GM12872 (cell line): ENCODE measurements around the gene PEX16.

Source experiments
- CTCF ChIP-seq: IDR thresholded peaks from 3 replicates; pipeline ENCODE4 v1.5.1; 2011; ENCODE audit warnings: low read depth, mild to moderate bottlenecking, low read length, moderate library complexity; ENCODE audit not compliant: insufficient read depth

PEX16 gene

GRCh38 chr11:45947885-45948284 lies 30.2 kb upstream of the PEX16 start:
- TF ChIP-seq CTCF: no peak

GRCh38 chr11:45945397-45945999 lies 27.8 kb upstream of the PEX16 start:
- TF ChIP-seq CTCF: no peak

- no peak for TF ChIP-seq CTCF
Observed at GRCh38 chr11:45942381-45942780, 24.7 kb upstream of the PEX16 start.

GRCh38 chr11:45941285-45941684 lies 23.6 kb upstream of the PEX16 start:
- no peak for TF ChIP-seq CTCF

GRCh38 chr11:45939836-45940235 lies 22.2 kb upstream of the PEX16 start:
- TF ChIP-seq CTCF: no peak

GRCh38 chr11:45937916-45938315 lies 20.2 kb upstream of the PEX16 start:
- TF ChIP-seq CTCF: no peak

GRCh38 chr11:45936511-45937054 lies 18.9 kb upstream of the PEX16 start:
- no peak for TF ChIP-seq CTCF
